ENCODE measurements around the gene ZNF292.
"Not testable (repeated sequence)": the region's sequence is repeated elsewhere in the genome, so short reads cannot be mapped to it uniquely, and the experiment has no call there.

The ZNF292 gene

GRCh38 chr6:87164004-87164403 lies 8.6 kb downstream of the ZNF292 start:
- DNase-seq, result no peak

DNA sequence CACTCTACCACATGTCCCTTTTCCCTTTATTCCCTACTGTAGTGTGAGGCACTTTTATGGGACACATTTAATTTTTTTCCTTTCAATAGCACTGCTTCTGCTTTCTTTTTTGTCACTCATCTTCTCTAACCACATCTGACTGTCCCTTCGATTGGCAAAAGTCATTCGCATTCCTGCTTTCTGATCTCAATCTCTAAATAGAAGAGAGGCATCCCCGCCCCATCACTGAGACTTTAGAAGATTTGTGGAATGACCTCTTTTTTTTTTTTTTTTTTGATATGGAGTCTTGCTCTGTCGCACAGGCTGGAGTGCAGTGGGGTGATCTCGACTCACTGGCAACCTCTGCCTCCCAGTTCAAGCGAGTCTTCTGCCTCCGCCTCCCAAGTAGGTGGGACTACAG lies 9.1 kb downstream of the ZNF292 start:
- no peak for DNase-seq

DNA sequence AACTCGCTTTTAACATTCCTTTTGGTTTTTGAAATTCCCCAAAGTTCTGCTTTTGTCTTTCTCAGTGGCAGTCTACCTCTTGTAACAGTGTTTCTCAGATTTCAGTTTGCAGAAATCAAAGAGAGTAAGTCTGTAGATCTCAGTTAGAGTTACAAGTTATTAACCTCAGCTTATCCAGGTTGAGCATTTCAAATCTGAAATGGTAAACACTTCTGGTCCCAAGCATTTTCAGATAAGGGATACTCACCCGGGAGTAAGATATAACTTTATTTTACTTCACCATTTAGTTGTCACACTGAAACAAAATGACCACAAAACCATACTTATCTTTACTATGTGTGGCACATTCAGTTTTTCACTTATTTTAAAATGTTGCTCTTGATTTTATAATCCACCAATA lies 9.8 kb downstream of the ZNF292 start:
- no peak for DNase-seq

DNA sequence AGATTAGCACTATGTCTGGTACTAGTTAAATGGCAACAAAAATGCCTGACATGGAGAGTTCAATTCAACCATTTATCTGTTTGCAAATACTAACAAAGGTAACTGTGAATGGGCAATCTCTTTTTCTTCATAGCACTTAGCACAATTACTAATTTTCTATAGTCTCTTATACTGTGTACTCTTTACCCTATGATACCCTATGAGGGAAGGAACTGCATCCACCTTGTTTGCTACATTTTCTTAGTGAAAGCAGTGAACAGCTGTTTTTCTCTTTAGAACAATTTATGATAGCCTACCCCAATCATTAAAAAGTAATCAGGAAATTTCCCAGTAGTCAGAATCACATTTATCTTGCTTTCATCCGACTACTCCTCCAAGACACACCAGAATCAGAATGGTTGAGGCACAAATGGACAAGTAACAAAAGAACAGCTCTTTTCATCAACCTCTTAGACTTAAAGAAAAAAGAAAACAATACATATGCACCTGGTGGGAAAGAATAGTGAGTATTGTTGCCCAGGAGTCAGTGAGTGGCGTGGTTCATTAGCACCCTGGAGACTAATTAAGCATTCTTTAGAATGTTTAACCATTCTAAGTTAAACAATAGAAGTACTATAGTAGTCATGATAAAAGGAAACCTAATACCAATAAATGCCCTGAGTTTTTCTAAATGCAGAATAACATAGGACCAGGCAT lies 16.7 kb downstream of the ZNF292 start:
- DNase-seq, result no peak

DNA sequence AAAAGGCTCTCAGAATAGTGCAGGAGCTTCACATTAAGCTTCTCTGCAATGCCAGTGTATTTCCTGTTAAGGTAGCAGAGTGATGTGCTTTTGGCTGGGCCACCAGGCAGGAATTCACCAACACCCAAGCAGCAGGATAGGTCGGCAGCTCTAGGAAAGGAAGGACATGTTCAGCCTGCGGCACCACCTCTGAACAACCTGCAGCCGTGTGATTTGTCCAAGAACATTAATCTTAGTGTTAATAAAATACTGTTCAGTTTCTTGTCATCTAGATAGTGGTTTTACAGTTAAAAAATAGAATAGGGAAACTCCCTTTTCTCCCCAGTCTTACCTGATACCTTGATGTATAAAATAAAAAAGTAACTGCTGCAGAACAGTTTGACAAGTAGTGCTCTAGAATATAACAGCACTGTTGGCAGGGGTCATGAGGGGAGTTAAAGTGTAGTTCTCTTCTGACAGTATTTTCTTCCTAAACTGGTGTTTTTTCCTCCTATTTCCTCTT lies 18.8 kb downstream of the ZNF292 start:
- no peak for DNase-seq

GRCh38 chr6:87176493-87176892 lies 21.1 kb downstream of the ZNF292 start:
- no peak for DNase-seq

DNA sequence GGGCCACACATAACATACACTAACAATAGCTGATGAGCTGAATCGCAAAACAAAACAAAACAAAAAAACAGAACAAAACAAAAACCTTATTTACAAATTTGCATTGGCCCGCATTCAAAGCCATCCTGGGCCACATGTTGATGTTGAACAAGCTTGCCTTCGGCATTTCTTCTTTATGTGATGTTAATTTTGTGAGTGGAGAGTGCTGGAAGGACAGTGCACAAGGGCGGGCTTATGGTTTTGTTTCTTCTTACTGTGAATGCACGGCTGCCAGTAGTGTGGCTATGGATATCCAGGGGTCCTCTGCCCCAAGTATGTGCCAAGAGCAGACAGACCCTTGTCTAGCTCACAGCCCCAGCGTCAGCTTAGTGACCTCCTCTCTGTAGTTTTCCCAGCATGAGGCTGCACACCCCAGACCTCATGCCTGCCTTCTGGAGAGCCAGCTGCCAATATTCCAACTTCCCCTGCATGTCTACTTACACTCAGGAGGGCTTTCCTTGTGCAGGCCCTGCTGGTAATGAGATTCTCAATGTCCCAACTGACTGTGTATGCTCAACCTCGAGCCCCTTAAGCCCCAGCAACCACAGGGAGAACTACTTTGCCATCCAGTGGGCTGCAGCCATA lies 24.9 kb downstream of the ZNF292 start:
- no peak for DNase-seq

DNA sequence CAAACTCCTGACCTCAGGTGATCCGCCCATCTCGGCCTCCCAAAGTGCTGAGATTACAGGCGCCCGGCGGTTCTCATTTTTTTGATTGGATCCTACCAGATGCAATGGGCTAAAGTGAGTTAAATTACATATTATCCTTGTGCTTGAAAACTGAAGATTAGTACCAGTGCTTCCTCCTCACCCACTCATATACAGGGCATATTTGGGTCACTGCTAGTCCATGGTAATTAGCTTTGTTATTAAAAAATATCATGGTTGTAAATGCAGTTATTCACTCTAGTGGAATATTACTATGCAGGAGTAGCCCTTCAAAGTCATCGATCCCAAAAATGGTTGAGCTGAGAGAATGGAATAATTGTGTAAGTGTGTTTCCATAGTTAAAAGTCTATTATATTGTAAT lies 26.5 kb downstream of the ZNF292 start:
- no peak for DNase-seq

DNA sequence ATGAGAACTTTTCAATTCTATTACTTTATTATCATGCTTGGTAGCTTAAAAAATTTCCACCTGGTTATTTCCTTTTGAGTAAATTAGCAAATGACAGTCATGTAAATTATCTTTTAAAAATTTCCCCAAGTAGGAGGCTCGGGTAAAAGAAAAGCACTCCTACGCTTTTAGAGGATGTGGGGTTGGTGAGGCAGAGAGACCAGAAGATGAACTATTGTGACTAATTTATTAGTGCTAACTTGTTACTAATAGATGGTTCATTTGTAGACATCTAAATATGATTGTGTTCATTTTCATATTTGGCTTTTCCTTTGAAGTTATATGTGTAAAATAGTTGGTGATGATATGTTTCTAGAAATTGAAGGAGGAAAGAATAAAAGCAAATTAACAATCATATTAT lies 27.0 kb downstream of the ZNF292 start:
- no peak for DNase-seq

- DNase-seq, result no peak
These were observed 27.6 kb downstream of the ZNF292 start for GRCh38 chr6:87182940-87183339.

GRCh38 chr6:87183687-87184086 lies 28.3 kb downstream of the ZNF292 start:
- DNase-seq, result no peak

DNA sequence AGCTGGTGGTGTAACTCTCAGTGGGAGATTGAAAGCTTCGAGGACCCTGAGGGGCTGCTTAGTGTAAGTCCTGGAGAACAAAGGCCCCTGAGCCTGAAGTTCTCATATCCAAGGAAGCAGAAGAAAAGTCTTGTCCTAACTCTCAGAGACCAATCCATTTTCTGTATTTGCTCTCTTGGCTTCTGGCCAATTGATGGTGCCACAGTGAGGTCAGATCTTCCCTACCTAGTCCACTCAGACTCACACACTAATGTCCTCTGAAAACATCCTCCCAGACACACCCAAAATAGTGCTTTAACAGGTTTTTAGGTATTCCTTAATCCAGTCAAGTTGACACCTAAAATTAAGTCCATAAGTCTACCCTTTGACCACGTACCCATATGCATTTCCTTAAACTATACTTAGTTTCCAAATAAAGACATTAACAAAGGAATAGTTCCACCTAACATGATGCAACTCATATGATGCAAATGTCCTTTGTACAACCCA lies 29.4 kb downstream of the ZNF292 start:
- DNase-seq, result no peak

GRCh38 chr6:87196275-87196842 lies 41.0 kb downstream of the ZNF292 start:
- DNase-seq, result no peak

- no peak for DNase-seq
These were observed 42.2 kb downstream of the ZNF292 start for GRCh38 chr6:87197547-87197946.

- not testable (repeated sequence) for DNase-seq
These were observed 42.9 kb downstream of the ZNF292 start for GRCh38 chr6:87198022-87198810.

- no peak for DNase-seq
These were observed 44.4 kb downstream of the ZNF292 start for GRCh38 chr6:87199787-87200186.

DNA sequence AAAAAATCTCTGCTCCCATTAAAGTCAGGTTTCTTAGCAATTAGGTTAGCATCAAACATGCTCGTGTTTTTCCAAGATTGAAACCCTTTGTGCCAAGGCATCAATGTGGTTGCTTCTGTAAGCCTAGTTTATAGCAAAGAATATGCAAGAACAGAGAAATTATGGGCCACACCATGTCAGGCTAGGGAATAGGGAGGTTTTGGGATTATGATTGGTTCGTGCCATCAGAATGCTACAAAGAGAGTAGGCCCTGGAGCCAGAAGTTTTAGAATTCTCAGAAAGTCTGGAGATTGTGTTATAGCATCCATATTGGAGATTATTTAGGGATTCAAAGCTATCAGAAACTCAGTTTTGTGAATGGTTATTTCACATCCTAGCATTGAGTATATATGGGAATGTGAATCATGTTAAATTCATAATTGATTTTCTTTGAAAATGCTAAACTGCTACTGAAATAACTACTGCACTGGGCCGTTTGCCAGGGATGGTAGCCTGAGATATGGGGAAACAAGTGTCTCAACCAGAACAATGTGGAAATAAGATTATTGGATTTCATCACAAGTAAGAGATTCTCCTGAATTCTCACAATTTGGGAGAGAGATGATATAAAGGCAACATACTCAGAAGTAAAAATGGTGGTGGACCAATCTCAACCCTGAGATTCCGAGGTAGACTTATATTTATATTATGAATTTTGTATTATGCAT lies 45.3 kb downstream of the ZNF292 start:
- no peak for DNase-seq

DNA sequence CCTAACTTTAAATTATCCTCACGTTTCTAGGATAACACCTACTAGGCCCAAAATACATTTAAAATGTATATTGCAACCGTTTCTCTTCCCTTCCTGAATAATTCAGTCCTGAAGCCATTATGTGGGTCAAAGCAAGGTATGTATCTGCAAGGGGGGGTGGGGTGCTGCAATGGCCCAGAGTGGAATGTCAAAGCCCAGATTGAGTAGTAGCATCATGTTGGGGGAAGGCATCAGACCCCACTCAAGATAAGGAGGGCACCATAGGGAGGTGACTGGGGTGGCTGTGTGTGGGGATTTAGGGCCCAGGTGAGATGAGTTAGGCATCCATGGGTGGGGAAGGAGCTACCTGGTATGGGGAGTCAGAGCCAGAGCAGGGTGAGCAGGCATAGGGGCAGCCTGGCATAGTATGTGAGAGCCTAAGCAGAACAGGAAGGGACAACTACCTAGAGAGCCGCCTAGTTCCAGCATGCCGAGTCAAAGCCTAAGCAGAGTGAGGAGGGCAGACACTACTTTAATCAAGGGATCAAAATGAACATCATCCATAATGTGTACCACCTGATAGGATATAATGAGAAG lies 48.2 kb downstream of the ZNF292 start:
- DNase-seq, result no peak

DNA sequence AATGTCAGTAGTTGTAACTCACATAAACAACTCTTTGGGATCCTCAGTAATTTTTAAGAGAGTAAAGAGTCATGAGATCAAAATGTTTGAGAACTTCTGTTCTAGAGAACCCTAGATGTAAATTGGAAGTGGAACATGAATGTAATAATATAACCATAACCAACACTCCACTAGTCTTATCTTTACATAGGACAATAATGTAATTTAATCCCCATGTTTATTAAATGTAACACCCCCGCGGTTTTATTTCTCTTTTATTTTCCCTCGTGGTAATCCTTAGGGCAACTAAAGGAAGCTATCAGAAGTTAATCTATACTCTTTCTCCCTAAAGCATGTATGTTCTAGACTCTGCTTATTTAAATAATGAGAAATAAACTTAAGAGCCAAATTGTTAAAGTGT lies 54.4 kb downstream of the ZNF292 start:
- DNase-seq, result no peak

- no peak for DNase-seq
These were observed 55.6 kb downstream of the ZNF292 start for GRCh38 chr6:87210979-87211378.

DNA sequence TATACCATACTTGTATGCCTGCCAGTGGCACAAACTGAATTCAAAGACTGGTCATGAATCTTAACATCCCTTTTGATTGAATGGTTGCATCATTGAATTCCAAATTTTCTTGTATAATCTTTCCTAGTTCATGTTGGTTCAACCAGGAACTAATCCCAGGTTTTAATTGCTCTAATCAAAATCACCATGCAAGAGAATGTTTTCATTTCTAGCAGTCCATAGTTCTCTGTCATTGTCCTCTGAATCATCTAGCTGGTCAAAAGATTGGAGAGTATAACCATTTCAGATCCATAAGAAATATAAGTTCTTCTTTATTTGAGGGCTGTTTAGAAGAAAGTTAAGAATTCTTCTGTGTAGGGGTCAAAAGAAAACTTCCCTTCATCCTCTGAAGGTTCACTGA lies 57.2 kb downstream of the ZNF292 start:
- no peak for DNase-seq

DNA sequence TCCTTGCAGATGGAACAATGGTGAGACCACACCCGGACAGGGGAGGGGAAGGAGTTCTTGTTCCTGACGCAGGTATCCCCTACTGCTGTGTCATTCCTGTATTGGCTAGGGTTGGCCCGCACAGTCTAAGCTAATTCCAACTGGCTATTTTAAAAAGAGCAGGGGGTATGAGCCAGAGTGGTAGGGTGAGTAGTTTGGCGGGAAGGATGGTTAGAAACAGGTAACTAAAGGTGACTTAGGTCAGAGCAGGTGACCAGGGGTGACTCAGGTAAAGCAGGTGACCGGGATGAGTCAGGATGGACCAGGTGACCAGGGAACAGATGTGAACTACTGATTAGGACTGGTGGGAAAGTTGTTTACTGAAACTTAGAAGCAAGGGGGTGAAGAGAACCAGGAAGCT lies 58.0 kb downstream of the ZNF292 start:
- DNase-seq, result no peak
